Measurements from ENCODE around the gene LETM1. TPM values are rescaled to one million over a fixed set of nuclear protein-coding genes. Genes with fewer than 3 reads are reported as not detected.

The LETM1 gene
- total RNA-seq, 2 experiments from 2014 or later, result 44.0 to 45.8 TPM

DNA sequence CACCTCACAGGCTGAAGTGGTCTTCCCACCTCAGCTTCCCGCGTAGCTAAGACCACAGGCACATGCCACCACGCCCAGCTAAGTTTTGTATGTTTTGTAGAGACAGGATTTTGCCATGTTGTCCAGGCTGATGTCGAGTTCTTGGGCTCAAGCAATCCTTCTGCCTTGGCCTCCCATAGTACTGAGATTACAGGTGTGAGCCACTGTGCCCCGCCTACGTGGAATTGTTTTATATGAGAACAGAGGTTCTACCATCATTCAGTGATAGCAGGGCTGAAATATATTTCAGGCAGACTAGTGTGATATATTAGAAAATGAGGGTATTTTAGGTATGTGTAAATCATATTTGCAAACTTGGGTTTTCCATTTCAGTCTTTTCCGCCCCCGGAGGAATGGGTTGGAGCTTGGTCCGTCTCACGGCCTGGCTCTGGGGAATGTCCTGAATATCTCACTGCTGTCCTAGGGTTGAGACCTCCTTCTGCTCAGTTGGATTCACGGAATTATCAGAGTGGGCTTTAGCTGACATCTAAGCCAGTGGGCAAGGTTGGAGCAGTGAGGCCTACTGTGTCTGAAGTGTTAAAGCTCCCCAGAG is 35.1 kb upstream of the LETM1 start:
- no peaks in the 10 kb centered on the region for H3K9me3 Mint-ChIP-seq
- POLR2A ChIA-PET, result no interaction called here

DNA sequence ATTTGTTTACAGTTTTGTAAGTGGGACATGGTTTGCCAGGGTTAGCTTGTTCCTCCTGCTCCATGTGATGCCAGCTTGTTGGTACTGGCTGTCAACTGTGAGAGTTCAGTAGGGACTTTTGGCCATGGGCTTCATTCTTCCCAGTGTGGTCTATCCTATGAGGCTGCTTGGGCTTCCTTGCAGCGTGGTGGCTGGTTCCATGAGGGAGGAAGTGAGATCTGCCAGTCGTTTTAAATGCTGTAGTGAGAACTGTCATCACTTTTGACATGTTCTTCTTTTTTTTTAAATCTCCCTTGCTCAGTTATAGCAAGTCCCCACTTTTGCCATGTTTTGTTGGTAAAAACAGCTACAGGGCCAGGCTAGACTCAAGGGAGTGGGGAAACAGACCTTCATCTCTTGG is 31.1 kb upstream of the LETM1 start:
- Mint-ChIP-seq H3K4me3 (no peak overlapping the region), H3K4me1 (peaks cover 31% of the 10 kb centered on the region), H3K36me3 (peaks cover 17% of the 10 kb centered on the region), H3K27me3 (no peaks in the 10 kb centered on the region), H3K9me3 (no peaks in the 10 kb centered on the region), H3K27ac (no peak overlapping the region)
- no peak for ATAC-seq (ENCODE audit: low read depth)
- POLR2A ChIA-PET, result no interaction called here
- DNase-seq, result no peak

More for the DNA sequence above, 35.1 kb upstream of the LETM1 start:
- peaks cover 26% of the 10 kb centered on the region for H3K4me1 Mint-ChIP-seq
- H3K4me3 Mint-ChIP-seq, result no peak overlapping the region
- ATAC-seq (ENCODE audit: low read depth) (no peak), DNase-seq (no peak)
- H3K27me3 Mint-ChIP-seq, result no peaks in the 10 kb centered on the region
- H3K27ac Mint-ChIP-seq, result no peak overlapping the region
- H3K36me3 Mint-ChIP-seq, result peaks cover 23% of the 10 kb centered on the region

DNA sequence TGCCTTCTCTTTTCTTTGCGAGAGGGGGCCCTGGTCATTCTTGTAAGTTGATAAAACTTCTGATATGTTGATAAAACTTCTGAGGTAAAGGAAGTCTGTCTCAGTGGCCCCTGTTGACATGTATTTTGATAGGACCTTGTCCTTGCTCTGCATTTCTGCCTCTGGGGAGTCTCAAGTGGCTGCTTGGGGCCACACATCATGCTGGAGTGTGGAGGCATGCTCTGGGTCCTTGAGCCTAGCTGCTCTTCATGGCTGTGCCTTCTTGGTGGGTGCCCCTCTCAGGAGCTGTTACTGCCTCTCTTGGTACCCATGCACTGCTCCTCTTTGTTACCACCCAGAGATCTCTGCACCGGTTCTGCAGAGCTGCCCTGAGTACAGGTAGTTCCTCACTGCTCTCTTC is 29.5 kb upstream of the LETM1 start:
- Mint-ChIP-seq H3K4me1 (peaks cover 39% of the 10 kb centered on the region), H3K27me3 (no peaks in the 10 kb centered on the region), H3K4me3 (no peak overlapping the region), H3K9me3 (no peaks in the 10 kb centered on the region), H3K36me3 (peaks cover 24% of the 10 kb centered on the region), H3K27ac (no peak overlapping the region)
- POLR2A ChIA-PET, result no interaction called here
- ATAC-seq (ENCODE audit: low read depth) (no peak), DNase-seq (no peak)

DNA sequence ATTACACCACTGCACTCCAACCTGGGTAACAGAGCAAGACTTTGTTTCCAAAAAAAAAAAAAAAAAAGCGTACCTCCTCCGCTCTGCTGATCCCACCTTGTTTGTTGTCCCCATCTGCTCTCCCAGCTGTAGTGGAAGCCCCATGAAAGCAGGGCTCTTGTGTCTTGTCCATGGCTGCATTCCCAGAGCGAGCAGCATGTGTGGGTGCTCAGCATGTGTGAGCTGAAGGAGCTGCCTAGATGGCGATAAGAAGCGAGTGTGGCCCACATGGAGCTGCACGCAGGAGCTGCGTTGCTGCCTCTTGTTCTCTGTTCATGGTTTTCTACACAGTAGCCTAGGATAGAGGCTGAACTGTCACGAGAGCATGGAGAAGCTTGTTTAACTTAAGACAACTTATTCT is 27.6 kb upstream of the LETM1 start:
- Mint-ChIP-seq H3K27me3 (no peaks in the 10 kb centered on the region), H3K4me1 (peaks cover 49% of the 10 kb centered on the region), H3K36me3 (peaks cover 31% of the 10 kb centered on the region), H3K9me3 (no peaks in the 10 kb centered on the region), H3K4me3 (no peak overlapping the region), H3K27ac (peak overlapping the region; percentile 9)
- no peak for DNase-seq
- POLR2A ChIA-PET, result interaction anchor here (0.6 to 1.2 kb wide), 2 partner anchors 10 to 21 kb away, joined by 3 to 5 read pairs; no protein-coding TSS in a partner anchor
- no peak for ATAC-seq (ENCODE audit: low read depth)

DNA sequence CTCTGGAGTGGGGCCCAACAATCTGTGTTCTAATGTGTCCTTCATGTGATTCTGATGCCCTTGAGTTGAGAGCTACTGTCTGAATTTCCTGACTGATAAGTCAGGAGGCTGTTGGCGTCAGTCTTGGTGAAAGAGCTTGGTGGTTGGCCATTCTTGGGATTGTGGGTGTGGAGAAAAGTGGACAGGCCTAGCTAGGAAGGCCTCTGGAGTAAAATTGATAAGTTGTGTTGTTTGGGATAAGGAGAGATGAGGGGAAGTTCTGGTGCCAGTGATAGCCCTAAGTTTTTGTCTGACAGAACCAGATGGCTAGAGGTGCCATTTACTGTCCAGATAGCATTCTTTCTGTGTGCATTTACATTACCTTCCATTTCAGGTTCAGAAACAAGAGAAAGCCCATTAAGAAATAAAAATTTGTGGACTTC is 26.9 kb upstream of the LETM1 start:
- H3K36me3 Mint-ChIP-seq, result peaks cover 34% of the 10 kb centered on the region
- ATAC-seq (ENCODE audit: low read depth), result no peak
- no peak overlapping the region for H3K27ac Mint-ChIP-seq
- no peaks in the 10 kb centered on the region for H3K27me3 Mint-ChIP-seq
- POLR2A ChIA-PET, result interaction anchor here (0.6 kb wide), 1 partner anchor 11 kb away, joined by 5 read pairs; no protein-coding TSS in a partner anchor
- no peak overlapping the region for H3K4me3 Mint-ChIP-seq
- no peak for DNase-seq
- no peaks in the 10 kb centered on the region for H3K9me3 Mint-ChIP-seq
- peaks cover 53% of the 10 kb centered on the region for H3K4me1 Mint-ChIP-seq

DNA sequence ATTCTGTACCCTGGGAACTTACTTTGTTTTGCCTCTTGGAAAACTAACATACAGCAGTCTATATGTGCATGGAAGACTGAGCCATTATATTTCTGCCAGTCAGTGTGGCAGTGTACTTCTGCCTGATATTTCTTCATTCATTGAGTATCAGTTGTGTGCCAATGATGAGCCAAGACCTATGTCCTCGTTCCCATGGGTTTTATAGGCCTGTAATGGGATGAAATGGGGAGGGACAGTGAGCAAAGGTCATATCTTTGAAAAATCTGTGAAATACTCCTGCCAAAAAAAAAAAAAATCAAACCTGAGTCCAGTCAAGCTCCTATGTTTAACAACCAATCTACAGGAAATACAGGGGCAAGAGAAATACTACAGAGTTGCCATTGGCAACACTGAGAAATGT is 24.4 kb upstream of the LETM1 start:
- peak overlapping the region; percentile 64 for H3K27ac Mint-ChIP-seq
- POLR2A ChIA-PET, result interaction anchor here (1.2 kb wide), 1 partner anchor 10 kb away, joined by 5 read pairs; the partner anchor contains the start of gene NSD2
- H3K9me3 Mint-ChIP-seq, result no peaks in the 10 kb centered on the region
- peaks cover 54% of the 10 kb centered on the region for H3K4me1 Mint-ChIP-seq
- H3K36me3 Mint-ChIP-seq, result peaks cover 38% of the 10 kb centered on the region
- no peak overlapping the region for H3K4me3 Mint-ChIP-seq
- no peak for ATAC-seq (ENCODE audit: low read depth)
- no peak for DNase-seq
- H3K27me3 Mint-ChIP-seq, result no peaks in the 10 kb centered on the region

DNA sequence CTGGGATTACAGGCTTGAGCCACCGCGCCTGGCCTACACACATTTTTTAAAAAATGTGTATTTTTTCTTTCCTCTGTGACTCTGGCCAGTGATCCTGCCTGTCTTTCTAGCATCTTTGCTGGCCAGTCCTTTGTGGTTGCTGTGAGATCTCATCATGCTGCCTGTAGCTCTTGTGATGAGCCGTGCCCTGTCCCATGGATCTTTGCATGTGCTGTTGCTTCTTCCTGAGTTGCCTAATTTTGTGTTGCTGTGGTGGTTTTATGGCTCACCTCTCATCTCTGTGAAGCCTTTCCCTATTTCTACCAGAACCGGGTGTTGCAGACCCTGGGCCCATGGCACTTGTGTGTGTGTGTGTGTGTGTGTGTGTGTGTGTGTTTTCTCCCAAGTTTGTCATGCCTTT is 23.5 kb upstream of the LETM1 start:
- POLR2A ChIA-PET, result no interaction called here
- Mint-ChIP-seq H3K27me3 (no peaks in the 10 kb centered on the region), H3K4me1 (peaks cover 54% of the 10 kb centered on the region), H3K9me3 (no peaks in the 10 kb centered on the region), H3K27ac (peak overlapping the region; percentile 59), H3K36me3 (peaks cover 42% of the 10 kb centered on the region), H3K4me3 (no peak overlapping the region)
- DNase-seq (no peak), ATAC-seq (ENCODE audit: low read depth) (no peak)

DNA sequence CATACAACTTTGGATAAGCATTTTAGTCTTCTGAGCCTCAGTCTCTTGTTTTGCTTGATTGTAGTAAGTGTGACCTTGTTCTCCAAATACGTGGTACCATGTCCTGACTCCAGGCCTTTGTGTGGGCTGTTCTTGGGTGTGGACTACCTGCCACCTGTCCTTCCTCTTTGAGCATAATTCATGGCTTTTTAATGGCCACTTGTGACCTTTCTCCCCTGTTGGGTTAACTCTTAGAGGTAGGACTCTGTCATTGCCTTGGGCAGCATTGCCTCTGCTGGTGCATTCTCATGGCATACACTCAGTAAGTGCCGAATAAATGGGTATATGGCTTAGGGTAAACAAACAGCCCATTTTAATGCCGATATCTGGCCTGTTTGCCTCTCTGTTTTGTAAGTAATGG is 18.2 kb upstream of the LETM1 start:
- ATAC-seq (ENCODE audit: low read depth) (no peak), DNase-seq (no peak)
- no peaks in the 10 kb centered on the region for H3K9me3 Mint-ChIP-seq
- no peaks in the 10 kb centered on the region for H3K27me3 Mint-ChIP-seq
- H3K27ac Mint-ChIP-seq, result peak overlapping the region; percentile 57
- H3K36me3 Mint-ChIP-seq, result peaks cover 26% of the 10 kb centered on the region
- peak overlapping the region; percentile 99 for H3K4me3 Mint-ChIP-seq
- POLR2A ChIA-PET, result interaction anchor here (0.8 to 1.6 kb wide), 2 partner anchors 11 to 18 kb away, joined by 4 read pairs; partner anchors contain the start of gene LETM1
- H3K4me1 Mint-ChIP-seq, result peaks cover 48% of the 10 kb centered on the region

DNA sequence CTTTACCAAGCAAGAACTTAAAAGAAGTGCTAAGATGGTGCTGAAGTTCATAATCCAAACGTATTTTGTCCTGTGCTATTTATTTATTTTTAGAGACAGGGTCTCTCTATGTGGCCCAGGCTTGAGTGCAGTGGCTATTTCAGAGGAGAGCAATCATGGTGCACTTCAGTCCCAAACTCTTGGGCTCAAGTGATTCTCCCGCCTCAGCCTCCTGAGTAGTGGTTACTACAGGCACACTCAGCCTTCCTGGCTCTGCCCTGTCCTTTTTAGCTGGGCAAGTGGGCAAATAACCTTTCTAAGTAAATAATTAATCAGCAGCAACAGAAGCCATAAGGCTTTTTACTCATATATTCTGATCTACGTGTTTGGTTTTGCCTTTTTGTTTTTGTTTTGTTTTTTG is 17.8 kb upstream of the LETM1 start:
- Mint-ChIP-seq H3K27ac (peak overlapping the region; percentile 99), H3K9me3 (no peaks in the 10 kb centered on the region)
- ATAC-seq (ENCODE audit: low read depth), result no peak

DNA sequence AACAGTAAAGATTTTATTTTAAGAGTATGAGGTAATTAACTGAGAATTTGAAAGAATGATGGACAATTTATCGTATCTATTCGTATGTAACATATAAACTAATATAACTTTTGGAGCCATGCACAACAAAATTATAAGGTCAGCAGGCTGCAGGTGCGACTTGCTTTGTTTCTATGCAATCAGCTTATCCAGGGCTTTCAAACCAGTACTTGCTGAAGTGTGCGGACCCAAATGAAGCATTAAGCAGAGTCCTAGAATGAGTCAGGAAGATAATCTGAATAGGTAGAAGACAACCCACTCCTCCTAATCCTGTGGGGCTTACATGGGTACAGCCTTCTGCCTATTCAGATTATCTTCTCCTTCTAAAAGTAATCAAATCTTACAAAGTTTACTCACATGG is 17.3 kb upstream of the LETM1 start:
- Mint-ChIP-seq H3K9me3 (no peaks in the 10 kb centered on the region), H3K4me3 (peak overlapping the region; percentile 99), H3K27ac (peak overlapping the region; percentile 99), H3K4me1 (peaks cover 42% of the 10 kb centered on the region), H3K27me3 (no peaks in the 10 kb centered on the region), H3K36me3 (peaks cover 20% of the 10 kb centered on the region)
- ATAC-seq (ENCODE audit: low read depth) (no peak), DNase-seq (no peak)
- POLR2A ChIA-PET, result interaction anchor here (1.6 to 1.7 kb wide), 2 partner anchors 11 to 17 kb away, joined by 4 to 5 read pairs; partner anchors contain the start of gene LETM1

More for the DNA sequence above, 17.8 kb upstream of the LETM1 start:
- no peak for DNase-seq
- no peaks in the 10 kb centered on the region for H3K27me3 Mint-ChIP-seq
- POLR2A ChIA-PET, result interaction anchor here (1.6 to 1.7 kb wide), 2 partner anchors 11 to 18 kb away, joined by 4 to 5 read pairs; partner anchors contain the start of gene LETM1
- peaks cover 47% of the 10 kb centered on the region for H3K4me1 Mint-ChIP-seq
- H3K36me3 Mint-ChIP-seq, result peaks cover 25% of the 10 kb centered on the region
- H3K4me3 Mint-ChIP-seq, result peak overlapping the region; percentile 99

DNA sequence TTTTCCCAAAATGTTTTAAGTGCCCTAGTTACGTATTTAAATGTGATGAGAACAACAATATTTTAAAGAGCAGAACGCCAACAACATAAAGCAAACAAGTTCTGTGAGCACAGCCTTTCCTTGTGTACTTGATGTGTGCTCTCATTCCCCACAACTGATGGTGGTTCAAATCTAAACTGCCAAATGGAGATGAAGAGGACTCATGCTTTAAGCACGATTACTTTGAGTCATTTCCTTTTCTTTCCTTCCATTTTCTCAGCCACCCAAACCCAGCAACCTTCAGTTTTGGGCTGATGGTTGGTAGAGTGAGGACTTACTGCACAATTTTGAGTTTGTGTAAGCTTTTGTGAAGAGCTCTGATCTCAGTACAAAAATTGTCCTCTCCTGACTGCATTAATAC is 16.9 kb upstream of the LETM1 start:
- H3K36me3 Mint-ChIP-seq, result peaks cover 19% of the 10 kb centered on the region
- DNase-seq (no peak), ATAC-seq (ENCODE audit: low read depth) (peak; percentile 7)
- POLR2A ChIA-PET, result interaction anchor here (1.6 to 1.7 kb wide), 2 partner anchors 10 to 17 kb away, joined by 4 to 5 read pairs; partner anchors contain the start of gene LETM1
- peak overlapping the region; percentile 99 for H3K4me3 Mint-ChIP-seq
- H3K27me3 Mint-ChIP-seq, result no peaks in the 10 kb centered on the region
- no peaks in the 10 kb centered on the region for H3K9me3 Mint-ChIP-seq
- peak overlapping the region; percentile 99 for H3K27ac Mint-ChIP-seq
- H3K4me1 Mint-ChIP-seq, result peaks cover 41% of the 10 kb centered on the region

DNA sequence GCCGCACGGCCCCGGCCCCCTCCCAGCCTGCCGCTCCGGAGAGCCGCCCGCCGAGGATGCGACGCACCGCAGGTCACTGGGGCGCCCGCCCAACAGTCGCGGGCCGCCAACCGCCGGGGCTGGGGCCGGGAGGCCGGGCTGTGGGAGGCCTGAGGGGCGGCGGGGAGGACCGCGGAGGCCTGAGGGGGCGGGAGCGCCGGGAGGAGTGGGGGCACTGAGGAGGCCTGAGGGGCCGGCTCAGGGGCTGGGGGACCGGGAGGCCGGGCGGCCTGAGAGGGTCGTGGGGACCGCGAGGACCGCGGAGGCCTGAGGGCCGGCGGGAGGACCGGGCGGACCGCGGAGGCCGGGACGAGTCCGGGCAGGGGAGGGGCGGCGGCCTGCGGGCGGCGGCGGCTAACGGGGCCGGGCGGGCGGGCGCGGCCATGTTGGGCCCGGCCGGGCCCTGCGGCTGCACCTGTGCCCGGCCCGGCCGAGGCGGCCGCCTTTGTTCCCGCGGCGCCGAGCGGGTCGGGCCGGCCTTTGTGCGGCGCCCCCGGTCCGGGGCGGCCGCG is 15.6 kb upstream of the LETM1 start:
- Mint-ChIP-seq H3K4me1 (peaks cover 33% of the 10 kb centered on the region), H3K9me3 (no peaks in the 10 kb centered on the region), H3K27ac (no peak overlapping the region), H3K27me3 (no peaks in the 10 kb centered on the region), H3K36me3 (peaks cover 12% of the 10 kb centered on the region), H3K4me3 (no peak overlapping the region)
- DNase-seq (peak; percentile 74), ATAC-seq (ENCODE audit: low read depth) (peak; percentile 2)
- POLR2A ChIA-PET, result no interaction called here

DNA sequence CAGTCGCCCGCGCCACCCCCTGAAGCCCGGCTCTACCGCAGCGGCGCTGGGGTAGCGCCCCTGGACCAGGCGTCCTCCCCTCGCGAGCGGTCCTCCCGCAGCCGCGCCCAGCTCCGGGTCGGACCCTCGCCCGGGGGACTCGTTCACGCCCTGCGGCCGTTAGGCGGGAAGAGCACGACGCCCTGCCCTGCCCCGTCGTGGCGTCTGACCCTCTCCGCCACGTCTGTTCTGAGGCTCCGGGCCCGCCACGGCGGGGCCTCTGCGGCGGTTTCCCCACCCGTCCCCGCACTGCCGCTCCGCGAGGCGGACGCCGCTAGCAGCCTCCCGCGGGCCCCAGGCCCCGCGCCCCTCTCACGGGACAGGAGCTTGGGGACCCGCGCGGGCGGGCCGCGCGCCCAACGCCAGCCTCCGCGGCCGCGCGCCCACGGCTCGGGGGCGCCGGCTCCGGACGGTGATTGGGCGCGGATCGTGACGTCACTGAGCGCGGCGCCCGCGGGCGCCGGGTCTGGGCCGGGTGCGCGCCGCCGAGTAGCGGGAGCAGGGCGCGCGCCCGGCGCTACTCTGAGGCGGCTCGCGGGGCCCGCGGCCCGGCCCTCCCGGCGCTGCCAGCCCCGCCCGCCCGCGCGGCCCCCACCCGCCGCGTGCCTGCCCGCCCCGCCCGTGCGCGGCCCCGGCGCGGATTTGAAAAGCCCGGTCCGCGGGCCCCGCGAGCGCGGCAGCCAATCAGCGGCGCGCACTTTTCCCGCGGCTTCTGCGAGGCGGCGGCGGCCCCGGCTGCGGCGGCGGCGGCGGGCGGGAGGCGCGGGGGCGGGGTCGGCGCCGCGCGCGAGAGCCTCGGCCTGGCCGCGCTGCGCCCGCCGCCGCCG is 14.9 kb upstream of the LETM1 start, which contains the start of gene NSD2:
Gene NSD2 (plus strand): TSS at position 816 of the 866 bp plus-strand sequence. CDS start 29,262 bp downstream, outside the sequence.
- peak within 1 kb of the TSS; percentile 99 for H3K27ac Mint-ChIP-seq
- no peaks in the 10 kb centered on the region for H3K27me3 Mint-ChIP-seq
- peaks cover 28% of the 10 kb centered on the region for H3K4me1 Mint-ChIP-seq
- peak; percentile 95 for DNase-seq
- H3K4me3 Mint-ChIP-seq, result peak within 1 kb of the TSS; percentile 99
- POLR2A ChIA-PET, result interaction anchor here (0.6 to 2.0 kb wide), 12 partner anchors 10 to 623 kb away, joined by 3 to 49 read pairs (median 4); partner anchors contain the start of genes LETM1, NELFA, SLBP and TACC3
- ATAC-seq (ENCODE audit: low read depth), result peak; percentile 64
- peaks cover 12% of the 10 kb centered on the region for H3K36me3 Mint-ChIP-seq
- H3K9me3 Mint-ChIP-seq, result no peaks in the 10 kb centered on the region

Measured in activated naive CD8-positive, alpha-beta T cell treated with anti-CD3 and anti-CD28 coated beads, Interleukin-2, amount 10 ng/mL, durations not matched to agents 7 days and 5 days (primary cell).